Astrocyte (in vitro differentiated cells and primary cell): Measurements from ENCODE around the gene SPATA31C1.

Source experiments
- CTCF ChIP-seq: IDR thresholded peaks from 2 replicates; pipeline ENCODE4 v1.5.1; 2011; ENCODE audit warnings: low read depth, mild to moderate bottlenecking, inconsistent platforms, low read length, moderate library complexity; ENCODE audit not compliant: insufficient read depth
- EZH2 ChIP-seq: IDR thresholded peaks from 2 replicates; pipeline ENCODE4 v1.6.1; 2012; ENCODE audit warnings: mild to moderate bottlenecking, low read length, inconsistent platforms; ENCODE audit not compliant: insufficient read depth

GRCh38 chr9:87894998-87895625, 22.6 kb upstream of the SPATA31C1 start:
- TF ChIP-seq EZH2 (no peak), CTCF (no peak)
